Measurements from ENCODE around the gene ZSWIM7.

The ZSWIM7 gene

DNA sequence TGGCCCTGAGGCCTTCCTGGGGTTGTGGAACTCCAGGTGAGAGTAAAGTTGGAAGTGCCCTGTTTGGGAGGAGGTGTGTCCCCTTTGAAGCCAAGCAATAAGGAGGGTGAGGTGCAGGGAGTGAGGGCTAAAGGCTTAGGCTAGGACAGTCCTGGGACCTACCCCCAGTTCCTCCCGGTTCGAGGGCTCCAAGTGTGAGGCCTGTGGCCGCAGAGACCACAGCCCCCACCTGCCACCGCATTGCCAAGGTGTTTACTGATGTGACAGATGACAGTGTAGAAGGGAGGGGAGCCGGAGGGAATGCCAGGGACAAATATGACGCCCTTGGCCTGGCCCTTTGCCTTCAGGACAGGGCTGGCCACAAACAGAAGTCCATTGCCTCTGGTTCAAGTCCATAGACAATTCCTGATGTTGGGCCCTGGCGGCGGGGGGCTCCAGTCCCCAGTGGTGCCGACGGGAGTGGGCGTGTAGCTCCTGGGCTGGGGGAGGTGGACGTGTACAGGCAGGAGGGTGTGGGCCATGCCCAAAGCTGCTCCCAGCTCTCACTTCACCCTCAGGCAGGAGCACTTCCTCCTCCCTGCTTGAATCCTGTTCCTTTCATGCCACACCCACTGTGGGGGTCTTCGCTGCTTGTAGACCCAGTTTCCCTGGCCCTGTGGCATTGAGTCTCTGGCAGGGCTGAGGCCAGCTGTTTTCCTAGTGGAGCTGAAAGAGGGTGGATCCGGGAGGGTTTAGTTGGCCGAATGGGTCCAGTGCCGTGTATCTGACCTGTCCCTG, 51.3 kb downstream of the ZSWIM7 start:
- Histone ChIP-seq H3K27ac (ENCODE audit: low read length) (no peak overlapping the region), H3K27me3 (replicated peaks; ENCODE audit: insufficient read depth, low read length) (no peaks in the 10 kb centered on the region)

DNA sequence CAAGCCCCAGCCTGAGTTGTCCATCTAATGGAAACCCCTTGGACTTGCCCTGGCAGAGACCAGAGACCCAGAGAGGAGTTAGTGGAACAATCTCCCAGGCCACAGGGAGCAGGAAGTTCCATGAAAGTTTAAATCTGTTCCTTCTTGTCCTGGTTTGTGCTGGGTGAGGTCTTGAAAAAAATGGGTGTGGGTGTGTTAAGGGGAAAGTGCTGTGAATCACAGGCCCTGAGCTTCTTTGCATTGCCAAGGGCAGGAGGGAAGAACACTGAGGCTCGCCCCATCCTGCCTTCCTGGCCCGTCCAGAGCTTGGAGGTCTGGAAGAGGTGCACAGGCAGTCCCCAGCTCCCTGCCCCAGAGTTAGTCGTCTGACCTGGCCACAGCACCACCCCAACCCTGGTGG, 52.2 kb downstream of the ZSWIM7 start:
- Histone ChIP-seq H3K27ac (ENCODE audit: low read length) (no peak overlapping the region), H3K27me3 (replicated peaks; ENCODE audit: insufficient read depth, low read length) (no peaks in the 10 kb centered on the region), H3K36me3 (replicated peaks; ENCODE audit: insufficient read depth, low read length) (no peaks in the 10 kb centered on the region), H3F3A (ENCODE audit: insufficient read depth, low read length) (no peaks in the 10 kb centered on the region), H3K4me3 (ENCODE audit: low read length) (no peak overlapping the region), H3K79me2 (ENCODE audit: low read length) (no peaks in the 10 kb centered on the region), H3K9me3 (replicated peaks; ENCODE audit: insufficient read depth, low read length) (no peaks in the 10 kb centered on the region), H4K20me1 (ENCODE audit: insufficient read depth, low read length) (no peaks in the 10 kb centered on the region), H3K9me2 (replicated peaks; ENCODE audit: insufficient read depth, low read length) (no peaks in the 10 kb centered on the region), H3K4me2 (ENCODE audit: low read depth, low read length) (no peak overlapping the region), H2AFZ (ENCODE audit: low read length) (no peak overlapping the region), H3K4me1 (ENCODE audit: low read length) (no peaks in the 10 kb centered on the region), H3K9ac (ENCODE audit: low read length) (no peak overlapping the region)
- DNase-seq, result no peak
- TF ChIP-seq, protein P1, sequence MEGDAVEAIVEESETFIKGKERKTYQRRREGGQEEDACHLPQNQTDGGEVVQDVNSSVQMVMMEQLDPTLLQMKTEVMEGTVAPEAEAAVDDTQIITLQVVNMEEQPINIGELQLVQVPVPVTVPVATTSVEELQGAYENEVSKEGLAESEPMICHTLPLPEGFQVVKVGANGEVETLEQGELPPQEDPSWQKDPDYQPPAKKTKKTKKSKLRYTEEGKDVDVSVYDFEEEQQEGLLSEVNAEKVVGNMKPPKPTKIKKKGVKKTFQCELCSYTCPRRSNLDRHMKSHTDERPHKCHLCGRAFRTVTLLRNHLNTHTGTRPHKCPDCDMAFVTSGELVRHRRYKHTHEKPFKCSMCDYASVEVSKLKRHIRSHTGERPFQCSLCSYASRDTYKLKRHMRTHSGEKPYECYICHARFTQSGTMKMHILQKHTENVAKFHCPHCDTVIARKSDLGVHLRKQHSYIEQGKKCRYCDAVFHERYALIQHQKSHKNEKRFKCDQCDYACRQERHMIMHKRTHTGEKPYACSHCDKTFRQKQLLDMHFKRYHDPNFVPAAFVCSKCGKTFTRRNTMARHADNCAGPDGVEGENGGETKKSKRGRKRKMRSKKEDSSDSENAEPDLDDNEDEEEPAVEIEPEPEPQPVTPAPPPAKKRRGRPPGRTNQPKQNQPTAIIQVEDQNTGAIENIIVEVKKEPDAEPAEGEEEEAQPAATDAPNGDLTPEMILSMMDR (IDR thresholded peaks at IDR 0.05; ENCODE audit: low read length), result no peak
- no peak for TF ChIP-seq EZH2phosphoT487 (IDR thresholded peaks at IDR 0.05; ENCODE audit: low read length)

More for the DNA sequence above, 51.3 kb downstream of the ZSWIM7 start:
- Histone ChIP-seq H3K36me3 (replicated peaks; ENCODE audit: insufficient read depth, low read length) (no peaks in the 10 kb centered on the region), H3K9me2 (replicated peaks; ENCODE audit: insufficient read depth, low read length) (no peaks in the 10 kb centered on the region), H2AFZ (ENCODE audit: low read length) (no peak overlapping the region), H3K9ac (ENCODE audit: low read length) (no peak overlapping the region), H4K20me1 (ENCODE audit: insufficient read depth, low read length) (no peaks in the 10 kb centered on the region), H3K4me1 (ENCODE audit: low read length) (no peaks in the 10 kb centered on the region), H3K79me2 (ENCODE audit: low read length) (no peaks in the 10 kb centered on the region), H3F3A (ENCODE audit: insufficient read depth, low read length) (no peaks in the 10 kb centered on the region), H3K9me3 (replicated peaks; ENCODE audit: insufficient read depth, low read length) (no peaks in the 10 kb centered on the region), H3K4me3 (ENCODE audit: low read length) (no peak overlapping the region), H3K4me2 (ENCODE audit: low read depth, low read length) (no peak overlapping the region)
- DNase-seq, result no peak
- TF ChIP-seq EZH2 (optimal IDR thresholded peaks at IDR 0.05; ENCODE audit: low read depth, low read length) (no peak), EZH2phosphoT487 (IDR thresholded peaks at IDR 0.05; ENCODE audit: low read length) (no peak)
- TF ChIP-seq, protein P1 (IDR thresholded peaks at IDR 0.05; ENCODE audit: low read length), result no peak

DNA sequence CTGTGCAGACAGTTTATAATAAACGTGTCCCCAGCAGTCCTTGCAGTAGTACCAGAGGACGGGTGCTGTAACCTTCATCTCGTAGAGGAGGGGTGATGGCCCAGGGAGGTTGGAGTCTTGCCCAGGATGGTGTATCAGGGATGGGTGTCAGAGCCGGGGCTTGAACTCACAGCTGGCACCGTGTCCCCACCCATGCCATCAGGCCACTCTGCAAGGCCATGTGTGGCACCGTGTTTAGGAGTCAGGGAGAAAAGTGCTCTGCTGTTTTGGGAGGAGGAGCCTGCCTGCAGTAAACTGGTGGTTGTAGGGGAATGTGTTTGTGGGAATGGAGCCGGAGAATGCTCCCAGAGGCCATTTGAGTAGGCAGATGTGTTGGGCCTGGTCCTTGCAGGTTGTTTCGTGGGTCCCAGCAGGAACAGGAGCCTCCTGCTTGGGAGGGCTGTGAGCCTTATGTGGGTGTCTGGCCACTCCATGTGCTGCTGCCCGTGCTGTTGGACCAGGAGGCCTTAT, 52.8 kb downstream of the ZSWIM7 start:
- Histone ChIP-seq H3F3A (ENCODE audit: insufficient read depth, low read length) (no peaks in the 10 kb centered on the region), H3K4me2 (ENCODE audit: low read depth, low read length) (no peak overlapping the region), H3K9me2 (replicated peaks; ENCODE audit: insufficient read depth, low read length) (no peaks in the 10 kb centered on the region), H3K79me2 (ENCODE audit: low read length) (no peaks in the 10 kb centered on the region), H3K9ac (ENCODE audit: low read length) (no peak overlapping the region), H3K9me3 (replicated peaks; ENCODE audit: insufficient read depth, low read length) (no peaks in the 10 kb centered on the region), H3K36me3 (replicated peaks; ENCODE audit: insufficient read depth, low read length) (no peaks in the 10 kb centered on the region), H3K4me1 (ENCODE audit: low read length) (no peaks in the 10 kb centered on the region), H3K27me3 (replicated peaks; ENCODE audit: insufficient read depth, low read length) (no peaks in the 10 kb centered on the region), H3K4me3 (ENCODE audit: low read length) (no peak overlapping the region), H2AFZ (ENCODE audit: low read length) (no peak overlapping the region), H4K20me1 (ENCODE audit: insufficient read depth, low read length) (no peaks in the 10 kb centered on the region), H3K27ac (ENCODE audit: low read length) (no peak overlapping the region)
- no peak for DNase-seq
- TF ChIP-seq, protein P1 (IDR thresholded peaks at IDR 0.05; ENCODE audit: low read length), result no peak
- TF ChIP-seq EZH2phosphoT487 (IDR thresholded peaks at IDR 0.05; ENCODE audit: low read length) (no peak), EZH2 (optimal IDR thresholded peaks at IDR 0.05; ENCODE audit: low read depth, low read length) (no peak)

Measured in MM.1S (cell line).